HepG2 (cell line): Measurements from ENCODE around the gene DIPK1C.

Experiments used
- AKAP8 ChIP-seq: sonication (generic); formaldehyde crosslinking; IDR thresholded peaks from 2 replicates; pipeline ENCODE4 v1.5.1; 2020; ENCODE audit warnings: mild to moderate bottlenecking, missing genetic modification reagents
- NCOA2 ChIP-seq: sonication (generic); formaldehyde crosslinking; IDR thresholded peaks from 2 replicates; pipeline ENCODE4 v1.8.0; 2022; ENCODE audit warnings: inconsistent platforms
- POLR2A ChIP-seq, 2 experiments: IDR thresholded peaks; 2 replicates each; pipeline ENCODE4 v1.6.1; 2011; ENCODE audit warnings: low read depth in 2 of 2, low read length in 2 of 2, mild to moderate bottlenecking in 1 of 2, moderate library complexity in 1 of 2; ENCODE audit not compliant: insufficient read depth in 1 of 2
- RNF219 ChIP-seq: sonication (generic); formaldehyde crosslinking; IDR thresholded peaks from 2 replicates; pipeline ENCODE4 v1.5.0; 2020; ENCODE audit warnings: mild to moderate bottlenecking, missing genetic modification reagents

- no peak for TF ChIP-seq AKAP8 (CRISPR knock-in tag)
- TF ChIP-seq NCOA2: no peak
- TF ChIP-seq POLR2A (IDR thresholded peaks at IDR 0.05; ENCODE audit: insufficient read depth in 1 of 2, low read depth in 2 of 2, low read length in 2 of 2): no peak
- no peak for TF ChIP-seq RNF219
These were observed 2.8 kb upstream of the DIPK1C start for GRCh38 chr18:74459889-74460288.
